ENCODE results near the gene LRRTM4. TPM values are rescaled to one million over a fixed set of nuclear protein-coding genes. Genes with fewer than 3 reads are reported as not detected.

LRRTM4 gene
- total RNA-seq, 1 experiment from 2014 or later = 12.0 TPM

DNA sequence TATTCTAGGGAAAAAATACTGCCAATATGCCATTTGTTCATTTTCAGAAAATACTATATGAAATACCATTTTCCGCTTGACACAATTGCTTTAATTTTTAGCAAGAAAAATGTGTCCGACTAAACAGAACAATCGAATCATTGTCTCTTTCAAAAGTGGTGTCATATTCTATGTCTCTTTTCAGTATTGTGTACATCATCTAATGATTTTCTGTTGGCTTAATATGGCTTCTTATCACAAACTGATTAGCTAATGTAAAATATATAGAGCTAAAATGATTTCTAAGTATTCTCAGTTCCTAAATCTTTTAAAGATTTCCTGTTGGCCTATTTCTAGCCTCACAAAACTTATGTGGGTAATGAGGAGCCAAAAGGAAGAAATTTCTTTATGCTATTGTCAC, 436.6 kb downstream of the LRRTM4 start:
- no peak overlapping the region for H3K23ac ChIP-seq (ENCODE audit: insufficient read length, low read depth, low read length)
- peak overlapping the region; percentile 85 for H3K27ac ChIP-seq (ENCODE audit: insufficient read length, low read depth, low read length)
- H3K23me2 ChIP-seq (ENCODE audit: insufficient read length, low read depth, low read length, poor library complexity, severe bottlenecking) = no peaks in the 10 kb centered on the region
- H2BK20ac ChIP-seq (ENCODE audit: low read depth, low read length, poor library complexity, severe bottlenecking) = no peak overlapping the region
- H2BK5ac ChIP-seq (ENCODE audit: insufficient read length, low read length) = no peak overlapping the region
- no peak overlapping the region for H2BK120ac ChIP-seq (ENCODE audit: low read depth, low read length, poor library complexity, severe bottlenecking)
- no CpG with 5 or more reads among the region's 3 CpGs for WGBS (ENCODE audit: extremely low coverage, insufficient read length, low lambda C conversion rate)
- H3K27me3 Mint-ChIP-seq (ENCODE audit: low read depth) = peaks cover 6% of the 10 kb centered on the region; the same call in 1 of the 2 replicates
- H2BK12ac ChIP-seq (ENCODE audit: insufficient read length, low read depth, low read length) = no peak overlapping the region
- H3K14ac ChIP-seq (ENCODE audit: insufficient read depth, low read length) = no peak overlapping the region
- no peak overlapping the region for H3K9ac ChIP-seq (ENCODE audit: extremely low read depth, insufficient read length, low read length)
- H4K91ac ChIP-seq (ENCODE audit: insufficient read length, low read depth, low read length) = no peak overlapping the region
- H2AFZ ChIP-seq (ENCODE audit: low read length) = no peak overlapping the region
- H3K36me3 Mint-ChIP-seq (ENCODE audit: insufficient read depth in 1 of 3, low read depth in 3 of 3) = peaks cover 21 to 26% (median 24%) of the 10 kb centered on the region in 3 experiments
- H3K9me3 Mint-ChIP-seq = peaks cover 0 to 16% of the 10 kb centered on the region in 2 experiments; a peak in 4 of 5 replicates
- H3K27me3 ChIP-seq (ENCODE audit: insufficient read depth, low read length) = no peaks in the 10 kb centered on the region
- peaks cover 5% of the 10 kb centered on the region; the same call in 1 of the 2 replicates for H3K4me1 ChIP-seq (ENCODE audit: insufficient read depth, low read length)
- H3K79me1 ChIP-seq (ENCODE audit: insufficient read depth, low read depth, low read length, poor library complexity, severe bottlenecking) = no peaks in the 10 kb centered on the region
- H2AK5ac ChIP-seq (ENCODE audit: insufficient read length, low read length) = no peak overlapping the region
- no peak overlapping the region for H3K18ac ChIP-seq (ENCODE audit: insufficient read length, low read depth, low read length)
- H3K56ac ChIP-seq (ENCODE audit: insufficient read length, low read depth, low read length) = no peak overlapping the region
- H3K79me2 ChIP-seq (ENCODE audit: insufficient read depth, low read length) = peaks cover 15% of the 10 kb centered on the region; the same call in 1 of the 2 replicates
- H3K4me3 Mint-ChIP-seq = no peak overlapping the region
- no peak overlapping the region for H4K8ac ChIP-seq (replicated peaks; ENCODE audit: insufficient read length, low read depth, low read length)
- no peak overlapping the region for H3K4me2 ChIP-seq (ENCODE audit: insufficient read depth, insufficient read length, low read length)
- no peak overlapping the region for H3T11ph ChIP-seq (ENCODE audit: low read length)
- no peak for DNase-seq
- no peaks in the 10 kb centered on the region for H4K20me1 ChIP-seq (ENCODE audit: control insufficient read depth, insufficient read depth, insufficient read length)
- H3K4ac ChIP-seq (ENCODE audit: low read depth, low read length) = no peak overlapping the region
- TF ChIP-seq, protein P1, sequence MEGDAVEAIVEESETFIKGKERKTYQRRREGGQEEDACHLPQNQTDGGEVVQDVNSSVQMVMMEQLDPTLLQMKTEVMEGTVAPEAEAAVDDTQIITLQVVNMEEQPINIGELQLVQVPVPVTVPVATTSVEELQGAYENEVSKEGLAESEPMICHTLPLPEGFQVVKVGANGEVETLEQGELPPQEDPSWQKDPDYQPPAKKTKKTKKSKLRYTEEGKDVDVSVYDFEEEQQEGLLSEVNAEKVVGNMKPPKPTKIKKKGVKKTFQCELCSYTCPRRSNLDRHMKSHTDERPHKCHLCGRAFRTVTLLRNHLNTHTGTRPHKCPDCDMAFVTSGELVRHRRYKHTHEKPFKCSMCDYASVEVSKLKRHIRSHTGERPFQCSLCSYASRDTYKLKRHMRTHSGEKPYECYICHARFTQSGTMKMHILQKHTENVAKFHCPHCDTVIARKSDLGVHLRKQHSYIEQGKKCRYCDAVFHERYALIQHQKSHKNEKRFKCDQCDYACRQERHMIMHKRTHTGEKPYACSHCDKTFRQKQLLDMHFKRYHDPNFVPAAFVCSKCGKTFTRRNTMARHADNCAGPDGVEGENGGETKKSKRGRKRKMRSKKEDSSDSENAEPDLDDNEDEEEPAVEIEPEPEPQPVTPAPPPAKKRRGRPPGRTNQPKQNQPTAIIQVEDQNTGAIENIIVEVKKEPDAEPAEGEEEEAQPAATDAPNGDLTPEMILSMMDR (conservative IDR thresholded peaks at IDR 0.05) = no peak
- no peak overlapping the region for H2BK15ac ChIP-seq (ENCODE audit: low read depth, low read length)
- peak overlapping the region in 2 of 3 experiments; percentile 53 to 99; a peak in 3 of 7 replicates for H3K27ac Mint-ChIP-seq
- H3K4me1 Mint-ChIP-seq = peaks cover 42 to 44% of the 10 kb centered on the region in 2 experiments
- no peak overlapping the region for H4K5ac ChIP-seq (ENCODE audit: insufficient read length, low read depth, low read length)
- no peaks in the 10 kb centered on the region for H3K9me3 ChIP-seq (ENCODE audit: control insufficient read depth, low read depth, low read length)
